GM20000 (cell line): ENCODE data around the gene LRMDA.

ENCODE experiments used
- DNase-seq: peaks from one replicate; pipeline ENCODE4 v3.0.0; 2012; ENCODE audit warnings: low spot score
- TF ChIP-seq, protein P1 (sequence below): IDR thresholded peaks from 2 replicates; pipeline ENCODE4 v1.5.1; 2012; ENCODE audit warnings: mild to moderate bottlenecking, control low read depth; ENCODE audit errors: extremely low read depth, missing control alignments

Gene LRMDA

DNA sequence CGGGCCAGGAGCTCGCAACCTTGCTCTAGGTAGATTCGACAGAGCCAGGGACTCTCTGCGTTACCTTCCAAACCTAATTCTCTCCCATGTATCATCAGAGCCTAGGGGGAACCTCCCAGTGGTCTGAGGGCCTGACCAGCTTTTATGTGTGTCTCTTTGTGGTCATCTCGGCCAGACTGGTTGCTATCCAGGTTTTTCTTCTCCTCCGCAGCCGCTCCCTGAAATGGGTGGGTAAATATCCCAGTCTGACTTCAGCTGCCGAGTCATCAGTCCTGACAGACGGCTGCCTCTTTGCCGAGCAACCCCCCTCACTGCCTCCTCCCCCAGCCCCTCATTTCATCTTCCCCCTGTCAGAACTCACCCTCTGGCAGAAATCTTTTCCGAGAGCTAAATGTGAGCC lies 578.1 kb downstream of the LRMDA start:
- TF ChIP-seq, protein P1, sequence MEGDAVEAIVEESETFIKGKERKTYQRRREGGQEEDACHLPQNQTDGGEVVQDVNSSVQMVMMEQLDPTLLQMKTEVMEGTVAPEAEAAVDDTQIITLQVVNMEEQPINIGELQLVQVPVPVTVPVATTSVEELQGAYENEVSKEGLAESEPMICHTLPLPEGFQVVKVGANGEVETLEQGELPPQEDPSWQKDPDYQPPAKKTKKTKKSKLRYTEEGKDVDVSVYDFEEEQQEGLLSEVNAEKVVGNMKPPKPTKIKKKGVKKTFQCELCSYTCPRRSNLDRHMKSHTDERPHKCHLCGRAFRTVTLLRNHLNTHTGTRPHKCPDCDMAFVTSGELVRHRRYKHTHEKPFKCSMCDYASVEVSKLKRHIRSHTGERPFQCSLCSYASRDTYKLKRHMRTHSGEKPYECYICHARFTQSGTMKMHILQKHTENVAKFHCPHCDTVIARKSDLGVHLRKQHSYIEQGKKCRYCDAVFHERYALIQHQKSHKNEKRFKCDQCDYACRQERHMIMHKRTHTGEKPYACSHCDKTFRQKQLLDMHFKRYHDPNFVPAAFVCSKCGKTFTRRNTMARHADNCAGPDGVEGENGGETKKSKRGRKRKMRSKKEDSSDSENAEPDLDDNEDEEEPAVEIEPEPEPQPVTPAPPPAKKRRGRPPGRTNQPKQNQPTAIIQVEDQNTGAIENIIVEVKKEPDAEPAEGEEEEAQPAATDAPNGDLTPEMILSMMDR: no peak

DNA sequence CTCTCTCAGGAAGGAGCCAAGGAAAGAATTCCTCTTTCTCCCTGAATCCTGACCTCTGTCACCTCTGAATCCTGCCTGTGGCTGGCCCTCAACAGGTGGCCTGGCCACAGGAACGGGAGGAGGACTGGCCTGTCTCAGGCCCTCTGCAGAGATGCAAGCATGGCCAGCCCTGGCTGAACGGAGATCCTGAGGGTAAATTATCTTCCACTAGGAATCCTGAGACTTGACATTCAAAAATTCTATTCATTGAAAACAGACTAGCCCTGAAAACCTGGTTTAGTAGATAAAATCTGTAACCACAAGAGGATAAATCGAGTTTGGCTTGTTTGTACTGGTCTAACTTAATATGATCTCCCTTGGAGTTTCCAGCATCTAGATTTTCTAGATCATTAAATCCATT lies 579.3 kb downstream of the LRMDA start:
- TF ChIP-seq, protein P1: no peak
- DNase-seq: no peak

More for the DNA sequence above, 578.1 kb downstream of the LRMDA start:
- DNase-seq: no peak

DNA sequence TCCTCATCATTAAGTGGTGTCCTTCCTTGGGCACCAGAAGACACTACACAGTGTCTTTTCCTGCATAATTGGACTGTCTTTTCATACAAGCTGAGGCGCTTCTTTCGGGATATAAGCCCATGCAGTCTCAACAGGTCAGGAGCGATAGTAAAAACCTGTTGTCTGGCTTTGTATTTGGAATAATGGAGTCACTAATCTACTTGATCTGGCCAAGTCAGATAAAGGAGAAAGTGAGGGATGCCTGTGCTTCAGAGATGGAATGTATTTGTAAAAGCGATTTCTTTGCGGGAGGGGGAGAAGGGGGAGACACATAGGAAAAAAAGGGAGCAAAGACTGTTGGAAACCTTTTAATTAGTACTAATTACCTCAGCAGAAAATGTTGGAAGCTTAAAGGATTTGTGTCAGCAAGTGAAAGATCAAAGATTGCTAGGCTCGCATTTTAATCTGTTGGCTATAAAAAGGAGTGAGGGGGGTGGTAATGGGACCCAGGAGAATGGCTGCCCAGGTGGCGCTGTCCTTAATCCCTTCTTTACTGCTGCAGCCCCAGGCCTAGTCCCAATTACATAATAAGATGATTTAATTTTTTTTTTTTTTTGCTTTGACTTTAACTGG lies 581.4 kb downstream of the LRMDA start:
- no peak for DNase-seq
- TF ChIP-seq, protein P1: no peak

DNA sequence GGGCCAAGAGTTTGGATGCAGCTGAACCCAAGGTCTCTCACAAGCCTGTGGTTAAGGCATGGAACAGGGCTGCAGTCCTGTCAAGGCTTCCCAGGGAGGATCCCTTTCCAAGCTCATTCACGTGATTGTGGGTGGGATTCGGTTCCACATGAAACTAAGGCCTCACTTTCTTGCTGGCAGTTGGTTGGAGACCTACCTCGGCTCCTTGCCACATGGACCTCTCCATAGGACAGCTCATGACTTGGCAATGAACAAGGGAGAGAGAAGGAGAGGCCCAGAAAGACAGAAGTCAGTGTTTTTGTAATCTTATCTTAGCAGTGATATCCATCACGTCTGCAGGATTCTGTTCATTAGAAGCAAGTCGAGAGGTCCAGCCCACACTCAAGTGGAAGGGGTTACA lies 583.8 kb downstream of the LRMDA start:
- DNase-seq: no peak
- TF ChIP-seq, protein P1: no peak

DNA sequence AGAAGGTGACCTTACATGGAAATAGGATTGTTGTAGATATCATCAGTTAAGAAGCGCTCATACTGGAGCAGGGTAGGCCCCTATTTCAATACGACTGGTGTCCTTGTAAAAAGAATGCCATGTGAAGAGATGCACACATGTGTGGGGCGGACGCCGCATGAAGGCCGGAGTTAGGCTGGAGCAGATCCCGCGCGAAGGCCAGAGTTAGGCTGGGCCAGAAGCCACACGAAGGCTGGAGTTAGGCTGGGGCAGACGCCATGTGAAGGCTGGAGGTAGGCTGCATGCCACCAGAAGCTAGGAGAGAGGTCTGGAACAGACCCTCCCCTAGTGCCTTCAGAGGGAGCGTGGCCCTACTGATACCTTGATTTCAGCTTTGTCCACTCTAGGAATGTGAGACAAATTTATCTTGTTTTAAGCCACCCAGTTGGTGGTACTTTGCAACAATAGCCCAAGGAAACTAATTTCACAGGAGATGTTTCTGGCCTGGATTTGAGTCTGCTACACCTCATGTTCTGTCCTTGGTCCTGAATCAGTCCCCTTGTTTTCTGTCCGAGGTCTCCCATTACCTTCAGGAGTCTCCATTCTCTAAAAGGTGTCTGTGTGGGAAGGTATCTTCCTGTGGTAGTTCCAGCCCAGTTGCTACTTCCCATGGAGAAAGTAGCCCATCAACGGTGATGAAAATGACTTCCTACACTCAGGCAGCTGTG lies 585.8 kb downstream of the LRMDA start:
- TF ChIP-seq, protein P1: no peak
- DNase-seq: no peak

DNA sequence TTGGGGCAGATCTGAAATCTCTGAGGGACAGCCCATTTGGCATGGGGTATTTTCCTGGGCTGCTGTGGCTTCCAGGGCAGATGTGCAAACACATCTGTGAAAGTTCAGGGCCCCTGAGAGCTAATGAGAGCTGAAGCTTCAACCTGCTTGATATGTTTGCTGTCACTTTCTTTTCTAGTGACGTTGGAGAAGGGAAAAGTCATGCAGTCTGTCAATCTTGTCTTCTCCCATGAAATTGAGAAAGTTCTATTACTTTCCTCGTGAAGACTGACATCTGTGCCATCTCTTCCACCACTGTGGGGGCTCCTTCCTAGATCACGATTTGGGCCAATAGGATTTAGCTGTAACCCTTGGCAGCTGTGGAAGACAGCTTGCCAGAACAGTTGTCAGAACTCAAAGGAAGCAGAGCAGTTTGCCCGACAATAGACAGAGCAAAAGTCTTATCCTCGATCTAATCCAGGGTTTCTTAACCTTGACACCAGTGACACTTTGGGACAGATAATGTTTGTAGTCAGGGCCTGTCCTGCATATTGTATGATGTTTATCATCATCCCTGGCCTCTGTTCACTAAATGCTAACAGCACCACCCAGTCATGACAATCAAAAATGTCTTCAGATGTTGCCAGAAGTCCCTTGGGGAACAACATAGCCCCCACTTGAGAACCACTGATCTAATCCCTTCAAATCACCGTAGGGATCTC lies 586.5 kb downstream of the LRMDA start:
- TF ChIP-seq, protein P1: no peak
- DNase-seq: no peak

DNA sequence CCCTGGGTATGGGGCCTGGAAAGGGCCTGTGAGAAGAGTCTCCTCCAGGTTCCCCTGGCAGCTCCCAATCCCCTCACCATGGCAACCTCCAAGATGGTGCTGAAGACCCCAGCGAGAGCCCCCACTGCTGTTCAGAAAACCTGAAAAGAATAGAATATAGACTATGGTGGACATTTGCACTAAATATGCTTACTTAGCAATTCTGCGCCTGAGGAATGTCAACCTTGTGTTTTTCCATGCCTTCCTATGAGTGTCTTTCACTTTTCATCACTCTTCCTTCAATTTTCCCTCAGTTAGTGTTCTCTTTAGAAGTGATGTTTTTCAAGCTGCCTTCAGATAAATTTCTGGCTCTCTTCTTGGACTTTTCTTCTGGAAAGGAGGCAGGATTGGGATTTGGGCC lies 589.2 kb downstream of the LRMDA start:
- TF ChIP-seq, protein P1: no peak
- DNase-seq: no peak
